ES-I3 (cell line): ENCODE measurements around the gene GGNBP2.

ENCODE experiments used
- H3K36me3 ChIP-seq: 2 replicates; pipeline ENCODE4 v1.6.1; 2013; ENCODE audit warnings: mild to moderate bottlenecking, low read length, control low read depth, moderate library complexity; ENCODE audit not compliant: insufficient read depth
- H3K4me1 ChIP-seq: 2 replicates; pipeline ENCODE4 v1.6.1; 2013; ENCODE audit warnings: mild to moderate bottlenecking, control low read depth, low read length; ENCODE audit not compliant: insufficient read depth
- H3K9ac ChIP-seq: 2 replicates; pipeline ENCODE4 v1.6.1; 2013; ENCODE audit warnings: low read depth, mild to moderate bottlenecking, low read length, moderate library complexity
- H3K9me3 ChIP-seq: 2 replicates; pipeline ENCODE4 v1.6.1; 2013; ENCODE audit warnings: mild to moderate bottlenecking, low read length, moderate library complexity; ENCODE audit not compliant: control insufficient read depth, insufficient read depth

GGNBP2 gene, protein sequence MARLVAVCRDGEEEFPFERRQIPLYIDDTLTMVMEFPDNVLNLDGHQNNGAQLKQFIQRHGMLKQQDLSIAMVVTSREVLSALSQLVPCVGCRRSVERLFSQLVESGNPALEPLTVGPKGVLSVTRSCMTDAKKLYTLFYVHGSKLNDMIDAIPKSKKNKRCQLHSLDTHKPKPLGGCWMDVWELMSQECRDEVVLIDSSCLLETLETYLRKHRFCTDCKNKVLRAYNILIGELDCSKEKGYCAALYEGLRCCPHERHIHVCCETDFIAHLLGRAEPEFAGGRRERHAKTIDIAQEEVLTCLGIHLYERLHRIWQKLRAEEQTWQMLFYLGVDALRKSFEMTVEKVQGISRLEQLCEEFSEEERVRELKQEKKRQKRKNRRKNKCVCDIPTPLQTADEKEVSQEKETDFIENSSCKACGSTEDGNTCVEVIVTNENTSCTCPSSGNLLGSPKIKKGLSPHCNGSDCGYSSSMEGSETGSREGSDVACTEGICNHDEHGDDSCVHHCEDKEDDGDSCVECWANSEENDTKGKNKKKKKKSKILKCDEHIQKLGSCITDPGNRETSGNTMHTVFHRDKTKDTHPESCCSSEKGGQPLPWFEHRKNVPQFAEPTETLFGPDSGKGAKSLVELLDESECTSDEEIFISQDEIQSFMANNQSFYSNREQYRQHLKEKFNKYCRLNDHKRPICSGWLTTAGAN

DNA sequence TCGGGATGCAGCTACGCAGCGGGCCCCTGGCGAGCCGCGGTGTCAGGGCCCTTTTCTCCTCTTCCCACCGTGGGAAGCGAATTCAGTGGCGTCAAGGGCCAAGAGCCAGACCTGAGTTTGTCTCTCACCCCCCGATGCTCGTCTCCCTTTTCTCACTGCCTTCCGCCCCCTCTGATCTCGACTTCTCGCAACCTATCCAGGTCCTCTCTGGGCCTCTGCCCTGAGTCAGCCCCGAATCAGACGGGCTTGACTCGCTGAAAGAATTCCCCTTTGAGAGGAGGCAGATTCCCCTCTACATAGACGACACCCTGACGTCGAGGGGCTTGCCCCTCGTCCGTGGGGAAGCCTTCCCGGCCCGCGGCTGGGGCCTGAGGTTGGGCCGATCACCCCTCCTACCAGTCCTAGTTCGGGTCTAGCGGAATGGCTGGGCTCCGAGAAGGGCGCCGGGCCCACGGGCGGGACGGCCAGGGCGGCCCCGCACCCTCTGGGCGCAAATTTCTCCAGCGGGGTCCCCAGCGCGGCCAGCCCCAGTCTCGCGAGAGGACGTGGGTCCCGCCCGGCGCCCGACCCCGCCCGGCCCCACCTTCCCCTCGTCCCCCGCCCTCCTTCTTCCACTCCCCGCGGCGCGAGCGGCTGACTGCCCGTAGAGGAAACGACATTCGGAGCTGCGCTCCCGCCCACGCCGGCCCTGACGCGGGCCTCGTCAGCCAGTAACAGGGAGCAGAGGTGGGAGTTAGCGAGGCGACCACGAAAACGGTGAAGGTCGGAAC, at the start of gene GGNBP2:
TSS of gene GGNBP2 (plus strand) at position 613 of the 770 bp plus-strand sequence. CDS start 806 bp downstream, outside the sequence.
- no peaks in the 10 kb centered on the region for H3K9me3 ChIP-seq
- peak within 1 kb of the TSS; percentile 100 for H3K9ac ChIP-seq
- no peaks in the 10 kb centered on the region for H3K36me3 ChIP-seq
- H3K4me1 ChIP-seq, result peaks cover 7% of the 10 kb centered on the region; the same call in 1 of the 2 replicates

GRCh38 chr17:36495076-36495578, 49.6 kb upstream of the GGNBP2 start:
- no peaks in the 10 kb centered on the region for H3K9me3 ChIP-seq
- H3K4me1 ChIP-seq, result no peaks in the 10 kb centered on the region
- H3K9ac ChIP-seq, result no peak overlapping the region
- peaks cover 28% of the 10 kb centered on the region for H3K36me3 ChIP-seq

DNA sequence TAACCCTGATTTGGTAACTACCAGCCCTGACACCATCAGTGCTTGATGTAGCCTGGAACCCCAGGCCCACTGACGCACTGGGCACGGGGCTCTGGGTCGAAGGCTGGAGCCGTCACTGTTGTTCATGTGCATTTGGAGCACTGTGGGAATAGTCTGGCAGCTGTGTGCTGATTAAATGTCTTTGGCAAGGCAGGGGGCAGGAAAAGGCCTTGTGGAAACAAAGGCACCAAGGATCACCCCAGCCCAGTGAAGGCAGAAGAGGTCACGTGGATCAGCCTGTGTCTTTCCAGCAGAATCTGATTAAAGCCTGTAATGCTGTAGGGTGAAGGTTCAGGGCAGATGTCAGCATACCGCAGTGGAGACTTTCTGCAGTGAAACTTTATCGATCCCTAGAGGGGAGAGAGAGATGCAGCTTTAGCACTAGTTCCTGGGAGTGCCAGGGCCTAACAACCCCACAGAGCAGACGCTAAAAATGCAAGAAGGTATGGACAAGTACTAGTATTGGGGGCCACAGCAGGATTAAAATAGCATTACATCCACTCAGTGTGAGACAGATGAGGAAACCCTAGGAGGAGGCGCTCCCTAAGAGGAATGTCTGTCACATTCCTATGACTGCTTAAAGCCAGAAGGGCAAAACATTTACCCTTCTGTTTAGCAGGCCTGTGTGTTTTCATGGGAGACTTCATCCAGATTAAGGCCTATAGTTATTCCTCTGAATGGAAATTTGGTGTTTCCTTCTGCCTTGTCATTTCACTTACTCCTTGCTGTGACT, 48.5 kb upstream of the GGNBP2 start:
- Histone ChIP-seq H3K36me3 (peaks cover 32% of the 10 kb centered on the region), H3K4me1 (no peaks in the 10 kb centered on the region), H3K9ac (no peak overlapping the region), H3K9me3 (no peaks in the 10 kb centered on the region)

- Histone ChIP-seq H3K4me1 (no peaks in the 10 kb centered on the region), H3K9ac (no peak overlapping the region), H3K9me3 (no peaks in the 10 kb centered on the region), H3K36me3 (peaks cover 31% of the 10 kb centered on the region)
Observed at GRCh38 chr17:36498155-36498554, 46.6 kb upstream of the GGNBP2 start.

GRCh38 chr17:36498560-36499300, 46.0 kb upstream of the GGNBP2 start:
- H3K36me3 ChIP-seq, result peaks cover 29% of the 10 kb centered on the region
- H3K9me3 ChIP-seq, result no peaks in the 10 kb centered on the region
- H3K4me1 ChIP-seq, result no peaks in the 10 kb centered on the region
- no peak overlapping the region for H3K9ac ChIP-seq

GRCh38 chr17:36500745-36501225, 43.9 kb upstream of the GGNBP2 start:
- H3K36me3 ChIP-seq, result peaks cover 30% of the 10 kb centered on the region
- no peak overlapping the region for H3K9ac ChIP-seq
- no peaks in the 10 kb centered on the region for H3K9me3 ChIP-seq
- H3K4me1 ChIP-seq, result no peaks in the 10 kb centered on the region

GRCh38 chr17:36501351-36501750, 43.4 kb upstream of the GGNBP2 start:
- Histone ChIP-seq H3K36me3 (peaks cover 33% of the 10 kb centered on the region), H3K9me3 (no peaks in the 10 kb centered on the region), H3K9ac (no peak overlapping the region), H3K4me1 (no peaks in the 10 kb centered on the region)

- Histone ChIP-seq H3K9me3 (no peaks in the 10 kb centered on the region), H3K4me1 (no peaks in the 10 kb centered on the region), H3K36me3 (peaks cover 33% of the 10 kb centered on the region), H3K9ac (no peak overlapping the region)
Observed at GRCh38 chr17:36501963-36502362, 42.8 kb upstream of the GGNBP2 start.

DNA sequence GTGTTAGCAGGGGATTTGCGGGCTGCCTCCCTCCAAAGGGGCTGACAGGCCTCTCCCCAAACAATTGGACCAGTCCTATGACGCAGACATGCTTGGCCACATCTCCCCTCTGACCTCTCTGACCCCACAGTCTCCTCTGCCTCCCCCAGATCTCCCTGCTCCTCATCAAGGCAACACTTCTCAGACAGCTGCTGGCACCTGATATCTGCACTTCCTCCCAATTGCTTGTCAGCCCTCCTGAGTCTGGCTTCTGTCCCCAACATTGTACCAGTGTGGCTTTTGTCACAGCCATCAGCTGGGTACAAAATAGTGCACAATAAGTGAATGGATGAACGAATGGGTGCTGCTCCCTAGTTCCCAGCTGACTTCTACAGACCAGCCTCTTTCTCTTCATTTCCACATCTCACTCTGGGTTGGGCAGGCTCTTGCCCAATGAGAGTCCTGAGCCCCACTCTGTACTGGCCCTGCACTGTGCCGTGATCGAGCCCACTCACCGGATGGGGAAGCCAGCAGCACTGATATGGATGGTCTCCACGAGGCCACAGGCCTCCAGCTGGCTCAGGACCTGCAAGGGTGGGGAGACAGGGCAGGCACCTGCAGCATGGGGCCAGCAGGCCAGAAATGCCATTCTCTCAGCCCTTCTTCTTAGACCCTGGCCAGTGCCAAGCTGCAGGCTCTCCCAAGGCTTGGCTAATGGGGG, 41.1 kb upstream of the GGNBP2 start:
- no peak overlapping the region for H3K9ac ChIP-seq
- H3K36me3 ChIP-seq, result peaks cover 34% of the 10 kb centered on the region
- no peaks in the 10 kb centered on the region for H3K4me1 ChIP-seq
- no peaks in the 10 kb centered on the region for H3K9me3 ChIP-seq

GRCh38 chr17:36504156-36504545, 40.6 kb upstream of the GGNBP2 start:
- Histone ChIP-seq H3K9ac (no peak overlapping the region), H3K9me3 (no peaks in the 10 kb centered on the region), H3K36me3 (peaks cover 30% of the 10 kb centered on the region), H3K4me1 (no peaks in the 10 kb centered on the region)

DNA sequence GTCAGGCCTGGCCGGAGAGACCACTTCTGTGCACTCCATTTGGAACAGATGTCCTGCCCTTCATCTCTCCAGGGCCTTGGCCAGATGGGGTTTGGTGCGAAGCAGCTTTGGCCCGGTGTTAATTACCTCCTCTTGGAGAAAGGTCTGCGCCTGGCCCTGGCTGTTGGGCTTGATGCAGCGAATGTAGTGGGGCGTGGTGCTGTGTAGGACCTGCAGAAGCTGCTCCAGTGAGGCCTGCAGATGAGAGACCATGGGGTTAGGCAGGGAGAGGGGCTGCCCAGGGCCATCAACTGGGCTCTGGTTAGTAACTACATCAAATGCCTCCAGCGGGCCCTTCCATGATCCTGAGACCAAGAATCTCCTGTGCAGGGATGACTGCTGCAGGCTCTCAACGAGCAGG, 39.5 kb upstream of the GGNBP2 start:
- H3K36me3 ChIP-seq, result peaks cover 36% of the 10 kb centered on the region
- H3K9me3 ChIP-seq, result no peaks in the 10 kb centered on the region
- H3K4me1 ChIP-seq, result no peaks in the 10 kb centered on the region
- no peak overlapping the region for H3K9ac ChIP-seq

DNA sequence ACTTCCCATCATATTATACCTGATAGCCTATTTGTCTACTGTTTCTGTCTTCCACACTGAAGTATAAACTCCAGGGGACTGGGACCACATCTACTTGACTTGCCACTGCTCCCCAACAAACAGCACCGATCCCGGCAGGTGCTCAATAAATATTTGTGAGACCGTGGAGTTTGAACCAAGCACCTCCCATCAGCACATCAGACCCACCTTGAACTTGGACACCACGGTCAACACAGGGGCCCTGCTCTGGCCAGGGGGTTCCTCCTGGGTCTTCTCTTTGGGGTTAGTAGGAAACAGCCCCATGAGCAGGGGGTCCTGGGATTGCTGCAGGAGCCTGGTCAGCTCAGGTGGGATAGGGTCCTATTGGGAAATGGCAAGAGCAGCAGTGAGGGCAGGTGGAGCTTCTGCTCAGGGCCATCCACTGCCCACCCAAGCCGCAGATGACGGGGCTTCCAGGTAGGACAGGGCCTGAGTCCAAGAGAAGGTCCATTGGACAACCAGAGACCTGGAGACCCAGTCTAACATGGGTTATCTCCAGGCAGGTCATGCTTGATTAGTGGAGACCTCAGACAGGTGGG, 38.4 kb upstream of the GGNBP2 start:
- H3K36me3 ChIP-seq, result peaks cover 38% of the 10 kb centered on the region

More for the DNA sequence above, 38.4 kb upstream of the GGNBP2 start:
- H3K9me3 ChIP-seq, result no peaks in the 10 kb centered on the region
- H3K4me1 ChIP-seq, result no peaks in the 10 kb centered on the region
- H3K9ac ChIP-seq, result no peak overlapping the region
